Activated CD8-positive, alpha-beta T cell treated with anti-CD3 and anti-CD28 coated beads, Interleukin-2, amount 10 ng/mL, durations not matched to agents 7 days and 5 days (primary cell): ENCODE results near the gene MTG2. TPM values are rescaled to one million over a fixed set of nuclear protein-coding genes. Genes with fewer than 3 reads are reported as not detected.

Source experiments
- ATAC-seq: fragments of 150-1000 bp; cut with Tn5 transposase; one replicate; pipeline ENCODE4 v1.10.0; 2021; ENCODE audit warnings: moderate library complexity
- CTCF ChIA-PET: fragments of 350-600 bp; sonication (Branson Sonifier 250); formaldehyde crosslinking; loops from one replicate; lab custom pipeline; 2021; ENCODE audit warnings: antibody characterized with exemption; lab: Charles Lee
- POLR2A ChIA-PET: fragments of 350-600 bp; sonication (Branson Sonifier 250); formaldehyde crosslinking; loops from one replicate; lab custom pipeline; 2021; ENCODE audit warnings: antibody characterized with exemption; lab: Charles Lee
- DNase-seq: peaks from one replicate; pipeline ENCODE4 v3.0.0-alpha.2; 2020
- H3K27ac Mint-ChIP-seq: one replicate; pipeline ENCODE4 v1.8.0; 2021; ENCODE audit warnings: mild to moderate bottlenecking, mixed read lengths
- H3K27me3 Mint-ChIP-seq: one replicate; pipeline ENCODE4 v1.8.0; 2021; ENCODE audit warnings: low read depth, mixed read lengths
- H3K36me3 Mint-ChIP-seq: one replicate; pipeline ENCODE4 v1.8.0; 2021; ENCODE audit warnings: low read depth, mixed read lengths
- H3K4me1 Mint-ChIP-seq: one replicate; pipeline ENCODE4 v1.8.0; 2021; ENCODE audit warnings: low read depth, mixed read lengths
- H3K4me3 Mint-ChIP-seq: one replicate; pipeline ENCODE4 v1.8.0; 2021; ENCODE audit warnings: mild to moderate bottlenecking, mixed read lengths
- H3K9me3 Mint-ChIP-seq: one replicate; pipeline ENCODE4 v1.8.0; 2022; ENCODE audit warnings: mixed read lengths; ENCODE audit not compliant: insufficient read depth
- total RNA-seq, 2 experiments: library from RNA; stranded (reverse); gene quantifications; one replicate each; pipeline ENCODE4 v1.2.3, GENCODE V29; 2021

MTG2 gene
- total RNA-seq, 2 experiments from 2014 or later = 31.7 to 34.4 TPM

- peaks cover 22% of the 10 kb centered on the region for H3K36me3 Mint-ChIP-seq
- H3K27me3 Mint-ChIP-seq = no peaks in the 10 kb centered on the region
- H3K4me1 Mint-ChIP-seq = peaks cover 5% of the 10 kb centered on the region
- DNase-seq = no peak
- POLR2A ChIA-PET = no interaction called here
- no peak overlapping the region for H3K27ac Mint-ChIP-seq
- CTCF ChIA-PET = no interaction called here
- H3K9me3 Mint-ChIP-seq = no peaks in the 10 kb centered on the region
- no peak for ATAC-seq
- H3K4me3 Mint-ChIP-seq = no peak overlapping the region
Observed at GRCh38 chr20:62176866-62177265, 6.0 kb upstream of the MTG2 start.

- Mint-ChIP-seq H3K36me3 (peaks cover 24% of the 10 kb centered on the region), H3K27ac (no peak overlapping the region), H3K4me3 (no peak overlapping the region), H3K9me3 (no peaks in the 10 kb centered on the region), H3K4me1 (peaks cover 10% of the 10 kb centered on the region), H3K27me3 (no peaks in the 10 kb centered on the region)
- ATAC-seq (no peak), DNase-seq (no peak)
- POLR2A ChIA-PET = no interaction called here
- CTCF ChIA-PET = no interaction called here
Observed at GRCh38 chr20:62177307-62177706, 5.5 kb upstream of the MTG2 start.

GRCh38 chr20:62178316-62179161 lies 4.3 kb upstream of the MTG2 start:
- POLR2A ChIA-PET = interaction anchor here (0.6 kb wide), 1 partner anchor 50 kb away, joined by 4 read pairs; no protein-coding TSS in a partner anchor
- CTCF ChIA-PET = no interaction called here
- H3K36me3 Mint-ChIP-seq = peaks cover 26% of the 10 kb centered on the region
- DNase-seq (no peak), ATAC-seq (no peak)
- no peak overlapping the region for H3K27ac Mint-ChIP-seq
- H3K4me3 Mint-ChIP-seq = no peak overlapping the region
- peaks cover 11% of the 10 kb centered on the region for H3K4me1 Mint-ChIP-seq
- no peaks in the 10 kb centered on the region for H3K9me3 Mint-ChIP-seq
- no peaks in the 10 kb centered on the region for H3K27me3 Mint-ChIP-seq

- POLR2A ChIA-PET = no interaction called here
- CTCF ChIA-PET = no interaction called here
- DNase-seq (no peak), ATAC-seq (no peak)
- Mint-ChIP-seq H3K4me1 (peaks cover 16% of the 10 kb centered on the region), H3K9me3 (no peaks in the 10 kb centered on the region), H3K36me3 (peaks cover 23% of the 10 kb centered on the region), H3K4me3 (no peak overlapping the region), H3K27ac (no peak overlapping the region), H3K27me3 (no peaks in the 10 kb centered on the region)
Observed at GRCh38 chr20:62179162-62179504, 3.7 kb upstream of the MTG2 start.

- H3K4me3 Mint-ChIP-seq = peak overlapping the region; percentile 90
- ATAC-seq = no peak
- CTCF ChIA-PET = no interaction called here
- H3K27me3 Mint-ChIP-seq = no peaks in the 10 kb centered on the region
- peak overlapping the region; percentile 97 for H3K27ac Mint-ChIP-seq
- peaks cover 26% of the 10 kb centered on the region for H3K4me1 Mint-ChIP-seq
- H3K36me3 Mint-ChIP-seq = peaks cover 20% of the 10 kb centered on the region
- no peaks in the 10 kb centered on the region for H3K9me3 Mint-ChIP-seq
- POLR2A ChIA-PET = interaction anchor here (2.2 kb wide), 1 partner anchor 39 kb away, joined by 7 read pairs; the partner anchor contains the start of genes PSMA7 and SS18L1
- DNase-seq = no peak
Observed at GRCh38 chr20:62181808-62182207, 1.0 kb upstream of the MTG2 start.

GRCh38 chr20:62183426-62184142 lies 756 bp downstream of the MTG2 start:
- ChIA-PET POLR2A (interaction anchor here (0.6 to 2.2 kb wide), 3 partner anchors 15 to 141 kb away, joined by 3 to 7 read pairs (median 3); partner anchors contain the start of genes PSMA7 and SS18L1), CTCF (no interaction called here)
- Mint-ChIP-seq H3K27me3 (no peaks in the 10 kb centered on the region), H3K4me1 (peaks cover 30% of the 10 kb centered on the region), H3K36me3 (peaks cover 20% of the 10 kb centered on the region), H3K4me3 (peak overlapping the region; percentile 90), H3K27ac (peak overlapping the region; percentile 91), H3K9me3 (no peaks in the 10 kb centered on the region)
- ATAC-seq = no peak
- DNase-seq = no peak

- DNase-seq (no peak), ATAC-seq (no peak)
- Mint-ChIP-seq H3K4me1 (peaks cover 30% of the 10 kb centered on the region), H3K27ac (no peak overlapping the region), H3K9me3 (no peaks in the 10 kb centered on the region), H3K4me3 (no peak overlapping the region), H3K36me3 (peaks cover 23% of the 10 kb centered on the region), H3K27me3 (no peaks in the 10 kb centered on the region)
- CTCF ChIA-PET = no interaction called here
- POLR2A ChIA-PET = no interaction called here
Observed at GRCh38 chr20:62186096-62186426, 3.2 kb downstream of the MTG2 start.

GRCh38 chr20:62186887-62187866 lies 4.3 kb downstream of the MTG2 start:
- ChIA-PET POLR2A (no interaction called here), CTCF (interaction anchor here (0.9 kb wide), 1 partner anchor 10 kb away, joined by 3 read pairs; no protein-coding TSS in a partner anchor)
- Mint-ChIP-seq H3K9me3 (no peaks in the 10 kb centered on the region), H3K4me3 (no peak overlapping the region), H3K27ac (no peak overlapping the region), H3K4me1 (peaks cover 23% of the 10 kb centered on the region), H3K36me3 (peaks cover 19% of the 10 kb centered on the region), H3K27me3 (no peaks in the 10 kb centered on the region)
- DNase-seq (no peak), ATAC-seq (no peak)

- Mint-ChIP-seq H3K36me3 (peaks cover 22% of the 10 kb centered on the region), H3K4me3 (no peak overlapping the region), H3K9me3 (no peaks in the 10 kb centered on the region), H3K27me3 (no peaks in the 10 kb centered on the region), H3K27ac (no peak overlapping the region), H3K4me1 (peaks cover 22% of the 10 kb centered on the region)
- no peak for DNase-seq
- ChIA-PET CTCF (no interaction called here), POLR2A (no interaction called here)
- no peak for ATAC-seq
Observed at GRCh38 chr20:62190639-62191411, 8.0 kb downstream of the MTG2 start.

GRCh38 chr20:62191781-62192559 lies 9.1 kb downstream of the MTG2 start:
- DNase-seq (no peak), ATAC-seq (no peak)
- POLR2A ChIA-PET = no interaction called here
- Mint-ChIP-seq H3K4me1 (peaks cover 19% of the 10 kb centered on the region), H3K36me3 (peaks cover 22% of the 10 kb centered on the region), H3K4me3 (no peak overlapping the region), H3K27me3 (no peaks in the 10 kb centered on the region), H3K27ac (no peak overlapping the region), H3K9me3 (no peaks in the 10 kb centered on the region)
- CTCF ChIA-PET = no interaction called here
